Right lobe of liver (tissue), 4 donors: ENCODE data around the gene PPA1.

ENCODE experiments used
- POLR2A ChIP-seq: fragments of 450-650 bp; IDR thresholded peaks from one replicate; pipeline ENCODE4 v1.6.1; 2017; ENCODE audit warnings: antibody characterized with exemption, mild to moderate bottlenecking
- TF ChIP-seq, protein P1 (sequence below), 4 donors: fragments of 200-600 bp in 3 of 4; fragments of 450-650 bp in 1 of 4; IDR thresholded peaks; one replicate each; pipeline versions ENCODE4 v1.5.1 to v1.8.0; 2016 to 2022; ENCODE audit warnings: antibody characterized with exemption in 4 of 4, mild to moderate bottlenecking in 2 of 4
- donor health status: DM: no; HTN: no; CAD: no.
- donor health status: DM: no; HTN: no; CAD: no.
- donor health status: DM: no; HTN: yes; CAD: no.

DNA sequence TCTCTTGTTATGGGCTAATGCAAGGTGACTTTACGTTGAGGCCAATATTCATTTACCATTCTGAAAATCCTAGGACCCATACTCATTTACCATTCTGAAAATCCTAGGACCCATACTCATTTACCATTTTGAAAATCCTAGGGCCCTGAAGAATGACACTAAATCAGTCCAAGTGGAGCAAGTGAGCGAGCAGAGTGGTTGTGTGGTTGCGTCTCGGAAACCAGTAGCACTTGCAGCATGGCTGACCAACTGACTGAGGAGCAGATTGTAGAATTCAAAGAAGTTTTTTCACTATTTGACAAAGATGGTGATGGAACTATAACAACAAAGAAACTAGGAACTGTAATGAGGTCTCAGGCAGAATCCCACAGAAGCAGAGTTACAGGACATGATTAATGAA, 69.8 kb downstream of the PPA1 start:
- no peak for TF ChIP-seq POLR2A
- TF ChIP-seq, protein P1, sequence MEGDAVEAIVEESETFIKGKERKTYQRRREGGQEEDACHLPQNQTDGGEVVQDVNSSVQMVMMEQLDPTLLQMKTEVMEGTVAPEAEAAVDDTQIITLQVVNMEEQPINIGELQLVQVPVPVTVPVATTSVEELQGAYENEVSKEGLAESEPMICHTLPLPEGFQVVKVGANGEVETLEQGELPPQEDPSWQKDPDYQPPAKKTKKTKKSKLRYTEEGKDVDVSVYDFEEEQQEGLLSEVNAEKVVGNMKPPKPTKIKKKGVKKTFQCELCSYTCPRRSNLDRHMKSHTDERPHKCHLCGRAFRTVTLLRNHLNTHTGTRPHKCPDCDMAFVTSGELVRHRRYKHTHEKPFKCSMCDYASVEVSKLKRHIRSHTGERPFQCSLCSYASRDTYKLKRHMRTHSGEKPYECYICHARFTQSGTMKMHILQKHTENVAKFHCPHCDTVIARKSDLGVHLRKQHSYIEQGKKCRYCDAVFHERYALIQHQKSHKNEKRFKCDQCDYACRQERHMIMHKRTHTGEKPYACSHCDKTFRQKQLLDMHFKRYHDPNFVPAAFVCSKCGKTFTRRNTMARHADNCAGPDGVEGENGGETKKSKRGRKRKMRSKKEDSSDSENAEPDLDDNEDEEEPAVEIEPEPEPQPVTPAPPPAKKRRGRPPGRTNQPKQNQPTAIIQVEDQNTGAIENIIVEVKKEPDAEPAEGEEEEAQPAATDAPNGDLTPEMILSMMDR (IDR thresholded peaks at IDR 0.05) = no peak
